ENCODE data around the gene CACNB3. TPM values are rescaled to one million over a fixed set of nuclear protein-coding genes. Genes with fewer than 3 reads are reported as not detected.

Gene CACNB3
- total RNA-seq, 4 donors from 2014 or later, result 9.4 to 39.2 (median 30.1) TPM

GRCh38 chr12:48782457-48783395 lies 35.6 kb upstream of the CACNB3 start:
- Histone ChIP-seq H3K27ac (no peak overlapping the region), H3K9me3 (no peaks in the 10 kb centered on the region), H3K4me1 (peaks cover 4 to 66% (median 31%) of the 10 kb centered on the region in 3 donors), H3K27me3 (no peaks in the 10 kb centered on the region), H3K36me3 (peaks cover 0 to 15% of the 10 kb centered on the region in 2 donors), H3K4me3 (no peak overlapping the region)
- TF ChIP-seq EP300 (IDR thresholded peaks at IDR 0.05) (no peak), POLR2A (IDR thresholded peaks at IDR 0.05) (no peak), CTCF (IDR thresholded peaks at IDR 0.05) (no peak), POLR2AphosphoS5 (IDR thresholded peaks at IDR 0.05) (no peak)
- no peak for ATAC-seq
- 98 to 100% methylated on average over 1 to 7 of the region's 63 CpGs for WGBS, 2 donors (ENCODE audit: low coverage in 1 of 2)

- H3K4me1 ChIP-seq, result peaks cover 4 to 72% (median 34%) of the 10 kb centered on the region in 3 donors
- H3K4me3 ChIP-seq, result no peak overlapping the region
- 85% methylated on average over 4 of the region's 4 CpGs; no CpG with 5 or more reads in 1 of the 2 donors for WGBS, 2 donors (ENCODE audit: low coverage in 1 of 2)
- no peaks in the 10 kb centered on the region for H3K9me3 ChIP-seq
- no peak for ATAC-seq
- no peak for TF ChIP-seq POLR2A (IDR thresholded peaks at IDR 0.05)
- no peak for TF ChIP-seq EP300 (IDR thresholded peaks at IDR 0.05)
- no peak for TF ChIP-seq POLR2AphosphoS5 (IDR thresholded peaks at IDR 0.05)
- TF ChIP-seq CTCF (IDR thresholded peaks at IDR 0.05), result no peak
- H3K36me3 ChIP-seq, result peaks cover 0 to 11% of the 10 kb centered on the region in 2 donors
- no peak overlapping the region for H3K27ac ChIP-seq
- no peaks in the 10 kb centered on the region for H3K27me3 ChIP-seq
Observed at GRCh38 chr12:48783432-48783831, 34.9 kb upstream of the CACNB3 start.

GRCh38 chr12:48786591-48787544 lies 31.4 kb upstream of the CACNB3 start:
- Histone ChIP-seq H3K27ac (peak overlapping the region in 3 of 4 donors; percentile 86 to 91 (median 90)), H3K4me1 (peaks cover 4 to 54% (median 17%) of the 10 kb centered on the region in 3 donors), H3K9me3 (no peaks in the 10 kb centered on the region), H3K36me3 (peaks cover 0 to 11% of the 10 kb centered on the region in 2 donors), H3K27me3 (no peaks in the 10 kb centered on the region), H3K4me3 (peak overlapping the region in 1 of 2 donors; percentile 95)
- no peak for TF ChIP-seq POLR2AphosphoS5 (IDR thresholded peaks at IDR 0.05)
- no peak for TF ChIP-seq POLR2A (IDR thresholded peaks at IDR 0.05)
- no peak for TF ChIP-seq EP300 (IDR thresholded peaks at IDR 0.05)
- no peak for TF ChIP-seq CTCF (IDR thresholded peaks at IDR 0.05)
- no peak for ATAC-seq
- WGBS, 2 donors (ENCODE audit: low coverage in 1 of 2), result 19 to 38% methylated on average over 3 to 5 of the region's 7 CpGs

GRCh38 chr12:48787791-48788523 lies 30.3 kb upstream of the CACNB3 start:
- H3K36me3 ChIP-seq, result peaks cover 0 to 3% of the 10 kb centered on the region in 2 donors
- 0 to 8% methylated on average over 1 to 8 of the region's 11 CpGs for whole genome bisulfite sequencing, 2 donors (ENCODE audit: low coverage in 1 of 2)
- H3K27ac ChIP-seq, result peak overlapping the region; percentile 49 to 91 (median 88)
- H3K27me3 ChIP-seq, result no peaks in the 10 kb centered on the region
- no peak for TF ChIP-seq POLR2A (IDR thresholded peaks at IDR 0.05)
- no peak for TF ChIP-seq POLR2AphosphoS5 (IDR thresholded peaks at IDR 0.05)
- no peak for TF ChIP-seq CTCF (IDR thresholded peaks at IDR 0.05)
- no peak for TF ChIP-seq EP300 (IDR thresholded peaks at IDR 0.05)
- peak overlapping the region; percentile 63 to 95 for H3K4me3 ChIP-seq
- no peaks in the 10 kb centered on the region for H3K9me3 ChIP-seq
- peaks cover 4 to 46% (median 15%) of the 10 kb centered on the region in 3 donors for H3K4me1 ChIP-seq
- ATAC-seq, result peak; percentile 4
